MM.1S (cell line): ENCODE measurements around the gene SPIRE1.

Source experiments
- CTCF ChIP-seq: fragments of 300-600 bp; sonication (generic); IDR thresholded peaks from 2 replicates; pipeline ENCODE4 v1.5.1; 2016; ENCODE audit warnings: antibody characterized with exemption, low read length, mixed read lengths
- EZH2 ChIP-seq: fragments of 300-600 bp; sonication (generic); optimal IDR thresholded peaks from 2 replicates; pipeline ENCODE3; 2017; ENCODE audit warnings: low read depth, mild to moderate bottlenecking, antibody characterized with exemption, low read length, mixed read lengths

GRCh38 chr18:12518832-12519531 is 138.9 kb downstream of the SPIRE1 start:
- no peak for TF ChIP-seq CTCF
- no peak for TF ChIP-seq EZH2
